Brain microvascular endothelial cell (primary cell): ENCODE data around the gene NDUFC2.
"Not testable (repeated sequence)": the region's sequence is repeated elsewhere in the genome, so short reads cannot be mapped to it uniquely, and the experiment has no call there.

Source experiments
- DNase-seq: peaks from one replicate; pipeline ENCODE4 v3.0.0-alpha.2; 2020
- H3K27ac ChIP-seq: fragments of 250-450 bp; sonication (Bioruptor Pico); 2 replicates; pipeline ENCODE4 v1.5.1; 2020; ENCODE audit warnings: mild to moderate bottlenecking, moderate library complexity
- H3K27me3 ChIP-seq: fragments of 250-450 bp; sonication (Bioruptor Pico); replicated peaks from 2 replicates; pipeline ENCODE4 v1.5.1; 2020; ENCODE audit warnings: mild to moderate bottlenecking
- H3K36me3 ChIP-seq: fragments of 250-450 bp; sonication (Bioruptor Pico); replicated peaks from 2 replicates; pipeline ENCODE4 v1.5.1; 2020; ENCODE audit warnings: mild to moderate bottlenecking
- H3K4me3 ChIP-seq: 2 replicates; pipeline ENCODE4 v1.5.1; 2011; ENCODE audit warnings: low read depth, mild to moderate bottlenecking, control low read depth, low read length, moderate library complexity
- in situ Hi-C: cut with HindIII; loops from 2 replicates; pipeline ENCODE4 v1.10.0; 2017; ENCODE audit warnings: low sequenced_read_pairs, low pct_ligation_motif_present
- TF ChIP-seq, protein P1 (sequence below): IDR thresholded peaks from 2 replicates; pipeline ENCODE4 v1.5.1; 2011; ENCODE audit warnings: low read depth, mild to moderate bottlenecking, moderate library complexity, low read length, control low read depth, inconsistent platforms; ENCODE audit errors: missing control alignments

NDUFC2 gene

DNA sequence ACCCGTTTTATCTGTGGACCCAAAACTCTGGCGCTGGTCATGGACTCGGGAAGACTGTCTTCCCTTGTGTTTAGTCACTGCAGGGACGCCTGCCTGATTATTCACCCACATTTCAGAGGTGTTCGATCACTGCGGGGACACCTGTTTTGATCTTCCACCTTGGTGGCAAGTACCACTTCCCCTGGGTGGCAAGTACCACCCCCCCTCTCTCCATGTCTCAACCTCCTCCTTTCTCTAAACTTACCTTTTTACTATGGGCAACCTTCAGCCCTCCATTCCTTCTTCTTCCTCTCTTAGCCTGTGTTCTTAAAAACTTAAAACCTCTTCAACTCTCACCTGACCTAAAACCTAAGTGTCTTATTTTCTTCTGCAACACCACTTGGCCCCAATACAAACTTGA lies 1.9 kb upstream of the NDUFC2 start:
- no peak overlapping the region for H3K4me3 ChIP-seq
- no peak for DNase-seq
- no peak overlapping the region for H3K27ac ChIP-seq
- TF ChIP-seq, protein P1, sequence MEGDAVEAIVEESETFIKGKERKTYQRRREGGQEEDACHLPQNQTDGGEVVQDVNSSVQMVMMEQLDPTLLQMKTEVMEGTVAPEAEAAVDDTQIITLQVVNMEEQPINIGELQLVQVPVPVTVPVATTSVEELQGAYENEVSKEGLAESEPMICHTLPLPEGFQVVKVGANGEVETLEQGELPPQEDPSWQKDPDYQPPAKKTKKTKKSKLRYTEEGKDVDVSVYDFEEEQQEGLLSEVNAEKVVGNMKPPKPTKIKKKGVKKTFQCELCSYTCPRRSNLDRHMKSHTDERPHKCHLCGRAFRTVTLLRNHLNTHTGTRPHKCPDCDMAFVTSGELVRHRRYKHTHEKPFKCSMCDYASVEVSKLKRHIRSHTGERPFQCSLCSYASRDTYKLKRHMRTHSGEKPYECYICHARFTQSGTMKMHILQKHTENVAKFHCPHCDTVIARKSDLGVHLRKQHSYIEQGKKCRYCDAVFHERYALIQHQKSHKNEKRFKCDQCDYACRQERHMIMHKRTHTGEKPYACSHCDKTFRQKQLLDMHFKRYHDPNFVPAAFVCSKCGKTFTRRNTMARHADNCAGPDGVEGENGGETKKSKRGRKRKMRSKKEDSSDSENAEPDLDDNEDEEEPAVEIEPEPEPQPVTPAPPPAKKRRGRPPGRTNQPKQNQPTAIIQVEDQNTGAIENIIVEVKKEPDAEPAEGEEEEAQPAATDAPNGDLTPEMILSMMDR, result no peak
- no peaks in the 10 kb centered on the region for H3K36me3 ChIP-seq
- in situ Hi-C loops, result no loop called here
- H3K27me3 ChIP-seq, result no peaks in the 10 kb centered on the region

DNA sequence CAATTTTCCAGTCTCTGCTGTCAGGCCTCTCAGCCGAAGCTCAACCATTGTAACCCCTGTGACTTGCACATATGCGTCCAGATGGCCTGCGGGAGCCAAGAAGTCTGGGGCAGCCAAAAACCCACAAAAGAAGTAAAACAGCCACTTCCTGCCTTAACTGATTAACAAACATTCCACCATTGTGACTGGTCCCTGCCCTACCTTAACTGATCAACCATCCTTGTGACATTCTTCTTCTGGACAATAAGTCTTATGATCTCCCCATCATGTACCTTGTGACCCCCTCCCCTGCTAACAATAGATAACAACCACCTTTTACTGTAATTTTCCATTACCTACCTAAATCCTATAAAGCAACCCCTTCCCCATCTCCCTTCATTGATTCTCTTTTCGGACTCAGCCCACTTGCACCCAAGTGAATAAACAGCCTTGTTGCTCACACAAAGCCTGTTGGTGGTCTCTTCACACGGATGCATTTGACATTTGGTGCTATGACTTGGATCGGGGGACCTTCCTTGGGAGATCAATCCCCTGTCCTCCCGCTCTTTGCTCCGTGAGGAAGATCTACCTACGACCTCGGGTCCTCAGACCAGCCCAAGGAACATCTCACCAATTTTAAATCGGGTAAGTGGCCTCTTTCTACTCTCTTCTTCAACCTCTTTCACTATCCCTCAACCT lies 1.3 kb upstream of the NDUFC2 start:
- DNase-seq, result peak; percentile 36
- H3K36me3 ChIP-seq, result no peaks in the 10 kb centered on the region
- no peak overlapping the region for H3K27ac ChIP-seq
- TF ChIP-seq, protein P1, result no peak
- in situ Hi-C loops, result no loop called here
- no peak overlapping the region for H3K4me3 ChIP-seq
- no peaks in the 10 kb centered on the region for H3K27me3 ChIP-seq

DNA sequence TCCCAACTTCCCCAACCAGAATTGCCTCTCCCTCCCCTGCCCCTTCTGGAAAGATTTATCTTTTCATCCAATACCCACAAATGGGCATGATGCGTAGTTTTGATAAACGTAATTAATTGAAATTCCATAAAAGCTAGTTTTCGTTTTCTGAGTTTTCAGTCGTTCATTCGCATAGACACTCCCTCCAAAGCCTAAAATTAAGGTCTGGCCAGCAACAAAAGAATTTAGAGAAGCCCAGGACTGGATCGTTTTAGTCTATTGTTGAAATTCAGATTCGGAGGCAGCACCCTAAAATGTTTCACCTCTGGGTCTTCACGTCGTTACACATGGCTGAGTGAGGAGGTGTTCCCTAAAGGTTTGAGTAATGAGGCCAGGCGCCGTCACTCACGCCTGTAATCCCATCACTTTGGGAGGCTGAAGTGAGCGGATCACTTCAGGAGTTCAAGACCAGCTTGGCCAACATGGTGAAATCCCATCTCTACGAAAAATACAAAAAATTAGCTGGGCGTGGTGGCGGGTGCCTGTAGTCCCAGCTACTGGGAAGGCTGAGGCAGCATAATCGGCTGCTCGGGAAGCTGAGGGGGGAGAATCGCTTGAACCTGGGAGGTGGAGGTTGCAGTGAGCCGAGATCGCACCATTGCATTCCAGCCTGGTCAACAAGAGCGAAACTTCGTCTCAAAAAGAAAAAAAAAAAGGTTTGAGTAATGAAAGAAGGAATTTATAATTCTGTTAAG lies 589 bp upstream of the NDUFC2 start:
- Histone ChIP-seq H3K4me3 (peak overlapping the region; percentile 75), H3K27ac (peak overlapping the region; percentile 81), H3K36me3 (no peaks in the 10 kb centered on the region), H3K27me3 (no peaks in the 10 kb centered on the region)
- in situ Hi-C loops, result no loop called here
- TF ChIP-seq, protein P1, result no peak
- no peak for DNase-seq

DNA sequence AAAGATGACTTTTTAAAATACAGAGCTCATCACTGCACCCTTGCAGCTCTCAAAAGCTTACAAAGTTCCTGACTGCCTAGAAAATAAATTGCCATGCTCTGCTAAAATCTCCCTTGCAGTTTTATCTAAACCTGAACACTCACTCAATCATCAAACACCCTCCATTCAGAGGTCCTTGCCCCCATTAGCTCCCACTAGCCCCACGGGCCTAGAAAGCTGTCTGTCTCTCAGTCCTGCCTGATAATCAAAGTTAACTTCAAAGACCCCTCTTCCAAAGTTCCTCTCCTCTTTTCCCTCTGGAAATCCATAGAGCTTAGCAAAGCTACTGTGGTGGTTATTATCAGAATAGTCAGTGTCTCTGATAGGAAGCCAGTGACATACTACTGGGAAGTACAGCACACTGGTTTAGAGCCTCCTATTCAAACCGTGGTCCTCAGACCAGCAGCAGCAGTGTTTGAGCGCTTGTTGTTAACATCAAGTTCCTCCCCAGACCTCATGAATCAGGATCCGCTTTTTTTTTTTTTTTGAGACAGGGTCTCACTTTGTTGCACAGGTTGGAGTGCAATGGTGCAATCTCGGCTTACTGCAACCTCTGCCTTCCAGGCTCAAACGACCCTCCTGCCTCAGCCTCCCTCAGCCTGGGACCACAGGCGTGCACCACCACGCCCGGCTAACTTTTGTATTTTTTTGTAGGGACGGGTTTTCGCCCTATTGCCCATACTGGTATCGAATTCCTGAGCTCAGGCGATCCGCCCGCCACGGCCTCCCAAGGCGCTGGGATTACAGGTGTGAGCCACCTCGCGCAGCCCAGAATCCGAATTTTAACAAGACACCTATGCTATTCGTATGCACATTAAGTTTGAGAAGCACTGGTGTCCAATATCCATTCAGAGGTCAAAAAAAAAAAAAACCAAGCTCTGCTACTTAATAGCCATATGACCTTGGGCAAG lies 1.2 kb downstream of the NDUFC2 start:
- in situ Hi-C loops, result no loop called here
- Histone ChIP-seq H3K27ac (no peak overlapping the region), H3K27me3 (no peaks in the 10 kb centered on the region), H3K4me3 (peak overlapping the region; percentile 75), H3K36me3 (no peaks in the 10 kb centered on the region)
- DNase-seq, result no peak
- TF ChIP-seq, protein P1, result no peak

DNA sequence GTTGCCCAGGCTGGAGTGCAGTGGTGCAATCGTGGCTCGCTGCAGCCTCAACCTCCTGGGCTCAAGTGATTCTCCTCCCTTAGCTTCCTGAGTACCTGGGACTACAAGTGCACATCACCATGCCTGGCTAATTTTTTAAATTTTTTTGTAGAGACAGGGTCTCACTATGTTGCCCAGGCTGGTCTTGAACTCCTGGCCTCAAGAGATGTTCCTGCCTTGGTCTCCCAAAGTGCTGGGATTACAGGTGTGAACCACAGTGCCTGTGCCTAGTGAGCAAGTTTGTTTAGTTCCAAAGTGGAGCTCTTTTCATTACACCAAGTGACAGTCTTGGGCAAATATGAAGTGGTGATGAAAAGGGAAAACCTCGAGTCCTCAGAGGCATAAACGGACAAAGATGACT lies 2.1 kb downstream of the NDUFC2 start:
- in situ Hi-C loops, H3K27ac ChIP-seq, DNase-seq, H3K4me3 ChIP-seq, H3K36me3 ChIP-seq, H3K27me3 ChIP-seq: not testable (repeated sequence)
